Osteocyte (in vitro differentiated cells): ENCODE data around the gene LTB4R2. TPM values are rescaled to one million over a fixed set of nuclear protein-coding genes. Genes with fewer than 3 reads are reported as not detected.

Experiments
- DNase-seq: peaks from one replicate; pipeline ENCODE4 v3.0.0; 2021; ENCODE audit warnings: mixed read lengths; ENCODE audit not compliant: unreplicated experiment; ENCODE audit errors: extremely low spot score
- H3K27ac Mint-ChIP-seq: one replicate; pipeline ENCODE4 v1.8.0; 2021; ENCODE audit warnings: mild to moderate bottlenecking, mixed read lengths; ENCODE audit not compliant: unreplicated experiment
- H3K27me3 Mint-ChIP-seq: one replicate; pipeline ENCODE4 v1.8.0; 2021; ENCODE audit warnings: mixed read lengths; ENCODE audit not compliant: unreplicated experiment
- H3K36me3 Mint-ChIP-seq: one replicate; pipeline ENCODE4 v1.8.0; 2021; ENCODE audit warnings: mixed read lengths; ENCODE audit not compliant: unreplicated experiment
- H3K4me1 Mint-ChIP-seq: one replicate; pipeline ENCODE4 v1.8.0; 2021; ENCODE audit warnings: mixed read lengths; ENCODE audit not compliant: unreplicated experiment
- H3K4me3 Mint-ChIP-seq: one replicate; pipeline ENCODE4 v1.8.0; 2021; ENCODE audit warnings: mild to moderate bottlenecking, moderate library complexity, mixed read lengths; ENCODE audit not compliant: unreplicated experiment
- H3K9me3 Mint-ChIP-seq: one replicate; pipeline ENCODE4 v1.8.0; 2021; ENCODE audit warnings: mixed read lengths; ENCODE audit not compliant: unreplicated experiment
- CTCF ChIP-seq: fragments of 200-600 bp; sonication (generic); IDR thresholded peaks from 2 replicates; pipeline ENCODE4 v1.5.0; 2021; ENCODE audit warnings: antibody characterized with exemption, mild to moderate bottlenecking, moderate library complexity
- total RNA-seq: library from RNA; stranded (reverse); gene quantifications from 2 replicates; pipeline ENCODE4 v1.2.1, GENCODE V29; 2021

LTB4R2 gene
- total RNA-seq, 1 donor from 2014 or later, result 14.9 TPM

- no peak for TF ChIP-seq CTCF
- Mint-ChIP-seq H3K27me3 (no peaks in the 10 kb centered on the region), H3K4me3 (no peak overlapping the region), H3K27ac (no peak overlapping the region), H3K4me1 (peaks cover 7% of the 10 kb centered on the region), H3K9me3 (no peaks in the 10 kb centered on the region), H3K36me3 (no peaks in the 10 kb centered on the region)
- no peak for DNase-seq
Measured at GRCh38 chr14:24277071-24277470, 32.9 kb upstream of the LTB4R2 start.

- no peak for DNase-seq
- Mint-ChIP-seq H3K27me3 (no peaks in the 10 kb centered on the region), H3K4me3 (no peak overlapping the region), H3K36me3 (no peaks in the 10 kb centered on the region), H3K4me1 (peaks cover under 1% of the 10 kb centered on the region), H3K27ac (no peak overlapping the region), H3K9me3 (no peaks in the 10 kb centered on the region)
- no peak for TF ChIP-seq CTCF
Measured at GRCh38 chr14:24277606-24278321, 32.2 kb upstream of the LTB4R2 start.

GRCh38 chr14:24278424-24278823, 31.5 kb upstream of the LTB4R2 start:
- H3K36me3 Mint-ChIP-seq, result no peaks in the 10 kb centered on the region
- no peak for TF ChIP-seq CTCF
- H3K27me3 Mint-ChIP-seq, result no peaks in the 10 kb centered on the region
- peaks cover 5% of the 10 kb centered on the region for H3K4me1 Mint-ChIP-seq
- DNase-seq, result no peak
- no peak overlapping the region for H3K27ac Mint-ChIP-seq
- no peak overlapping the region for H3K4me3 Mint-ChIP-seq
- no peaks in the 10 kb centered on the region for H3K9me3 Mint-ChIP-seq

- DNase-seq, result no peak
- no peak overlapping the region for H3K27ac Mint-ChIP-seq
- H3K36me3 Mint-ChIP-seq, result no peaks in the 10 kb centered on the region
- no peaks in the 10 kb centered on the region for H3K27me3 Mint-ChIP-seq
- peaks cover 5% of the 10 kb centered on the region for H3K4me1 Mint-ChIP-seq
- H3K9me3 Mint-ChIP-seq, result no peaks in the 10 kb centered on the region
- no peak for TF ChIP-seq CTCF
- H3K4me3 Mint-ChIP-seq, result no peak overlapping the region
Measured at GRCh38 chr14:24279301-24280186, 30.4 kb upstream of the LTB4R2 start.

GRCh38 chr14:24280797-24281460, 29.0 kb upstream of the LTB4R2 start:
- H3K9me3 Mint-ChIP-seq, result no peaks in the 10 kb centered on the region
- TF ChIP-seq CTCF, result no peak
- H3K27me3 Mint-ChIP-seq, result no peaks in the 10 kb centered on the region
- H3K4me1 Mint-ChIP-seq, result peaks cover 5% of the 10 kb centered on the region
- H3K27ac Mint-ChIP-seq, result no peak overlapping the region
- DNase-seq, result no peak
- H3K36me3 Mint-ChIP-seq, result no peaks in the 10 kb centered on the region
- no peak overlapping the region for H3K4me3 Mint-ChIP-seq
